ENCODE data around the gene UBE2O. TPM values are rescaled to one million over a fixed set of nuclear protein-coding genes. Genes with fewer than 3 reads are reported as not detected.

UBE2O gene
- total and polyA plus RNA-seq, 2 experiments from 2014 or later = 30.4 to 79.4 TPM

- no peak overlapping the region for H3K27ac Mint-ChIP-seq
- H3K27me3 ChIP-seq (ENCODE audit: insufficient read depth) = no peaks in the 10 kb centered on the region
- H2AFZ ChIP-seq = no peak overlapping the region
- H3K27ac ChIP-seq (ENCODE audit: low read depth) = no peak overlapping the region
- H3F3A ChIP-seq (replicated peaks; ENCODE audit: low read depth) = 0 out of 2 replicates have a peak, but pooled peaks cover 4% of the 10 kb centered on the region
- H3K36me3 Mint-ChIP-seq (ENCODE audit: low read depth) = no peaks in the 10 kb centered on the region
- H3K4me3 ChIP-seq = no peak overlapping the region
- H3K9me2 ChIP-seq (ENCODE audit: insufficient read depth) = no peaks in the 10 kb centered on the region
- no peaks in the 10 kb centered on the region for H3K9me3 Mint-ChIP-seq
- no peaks in the 10 kb centered on the region for H4K20me1 ChIP-seq (replicated peaks; ENCODE audit: insufficient read depth)
- no peak overlapping the region for H3K4me2 ChIP-seq
- peaks cover 14% of the 10 kb centered on the region for H3K4me1 ChIP-seq (ENCODE audit: insufficient read depth)
- ATAC-seq (no peak), DNase-seq (ENCODE audit: low spot score) (no peak)
- H3K79me2 ChIP-seq (replicated peaks; ENCODE audit: insufficient read depth) = no peaks in the 10 kb centered on the region
- no peak for TF ChIP-seq ZNF331 (CRISPR knock-in tag; IDR thresholded peaks at IDR 0.05; ENCODE audit: low read depth)
- TF ChIP-seq STAT1 (IDR thresholded peaks at IDR 0.05; ENCODE audit: unreplicated experiment) = no peak
- TF ChIP-seq, protein P1, sequence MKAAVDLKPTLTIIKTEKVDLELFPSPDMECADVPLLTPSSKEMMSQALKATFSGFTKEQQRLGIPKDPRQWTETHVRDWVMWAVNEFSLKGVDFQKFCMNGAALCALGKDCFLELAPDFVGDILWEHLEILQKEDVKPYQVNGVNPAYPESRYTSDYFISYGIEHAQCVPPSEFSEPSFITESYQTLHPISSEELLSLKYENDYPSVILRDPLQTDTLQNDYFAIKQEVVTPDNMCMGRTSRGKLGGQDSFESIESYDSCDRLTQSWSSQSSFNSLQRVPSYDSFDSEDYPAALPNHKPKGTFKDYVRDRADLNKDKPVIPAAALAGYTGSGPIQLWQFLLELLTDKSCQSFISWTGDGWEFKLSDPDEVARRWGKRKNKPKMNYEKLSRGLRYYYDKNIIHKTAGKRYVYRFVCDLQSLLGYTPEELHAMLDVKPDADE (IDR thresholded peaks at IDR 0.05) = no peak
- no peak for TF ChIP-seq CREB1 (CRISPR knock-in tag; IDR thresholded peaks at IDR 0.05; ENCODE audit: low read depth)
- TF ChIP-seq REST (IDR thresholded peaks at IDR 0.05; ENCODE audit: unreplicated experiment) = no peak
- no peak for TF ChIP-seq JUNB (IDR thresholded peaks at IDR 0.05; ENCODE audit: unreplicated experiment)
- TF ChIP-seq, protein P2, sequence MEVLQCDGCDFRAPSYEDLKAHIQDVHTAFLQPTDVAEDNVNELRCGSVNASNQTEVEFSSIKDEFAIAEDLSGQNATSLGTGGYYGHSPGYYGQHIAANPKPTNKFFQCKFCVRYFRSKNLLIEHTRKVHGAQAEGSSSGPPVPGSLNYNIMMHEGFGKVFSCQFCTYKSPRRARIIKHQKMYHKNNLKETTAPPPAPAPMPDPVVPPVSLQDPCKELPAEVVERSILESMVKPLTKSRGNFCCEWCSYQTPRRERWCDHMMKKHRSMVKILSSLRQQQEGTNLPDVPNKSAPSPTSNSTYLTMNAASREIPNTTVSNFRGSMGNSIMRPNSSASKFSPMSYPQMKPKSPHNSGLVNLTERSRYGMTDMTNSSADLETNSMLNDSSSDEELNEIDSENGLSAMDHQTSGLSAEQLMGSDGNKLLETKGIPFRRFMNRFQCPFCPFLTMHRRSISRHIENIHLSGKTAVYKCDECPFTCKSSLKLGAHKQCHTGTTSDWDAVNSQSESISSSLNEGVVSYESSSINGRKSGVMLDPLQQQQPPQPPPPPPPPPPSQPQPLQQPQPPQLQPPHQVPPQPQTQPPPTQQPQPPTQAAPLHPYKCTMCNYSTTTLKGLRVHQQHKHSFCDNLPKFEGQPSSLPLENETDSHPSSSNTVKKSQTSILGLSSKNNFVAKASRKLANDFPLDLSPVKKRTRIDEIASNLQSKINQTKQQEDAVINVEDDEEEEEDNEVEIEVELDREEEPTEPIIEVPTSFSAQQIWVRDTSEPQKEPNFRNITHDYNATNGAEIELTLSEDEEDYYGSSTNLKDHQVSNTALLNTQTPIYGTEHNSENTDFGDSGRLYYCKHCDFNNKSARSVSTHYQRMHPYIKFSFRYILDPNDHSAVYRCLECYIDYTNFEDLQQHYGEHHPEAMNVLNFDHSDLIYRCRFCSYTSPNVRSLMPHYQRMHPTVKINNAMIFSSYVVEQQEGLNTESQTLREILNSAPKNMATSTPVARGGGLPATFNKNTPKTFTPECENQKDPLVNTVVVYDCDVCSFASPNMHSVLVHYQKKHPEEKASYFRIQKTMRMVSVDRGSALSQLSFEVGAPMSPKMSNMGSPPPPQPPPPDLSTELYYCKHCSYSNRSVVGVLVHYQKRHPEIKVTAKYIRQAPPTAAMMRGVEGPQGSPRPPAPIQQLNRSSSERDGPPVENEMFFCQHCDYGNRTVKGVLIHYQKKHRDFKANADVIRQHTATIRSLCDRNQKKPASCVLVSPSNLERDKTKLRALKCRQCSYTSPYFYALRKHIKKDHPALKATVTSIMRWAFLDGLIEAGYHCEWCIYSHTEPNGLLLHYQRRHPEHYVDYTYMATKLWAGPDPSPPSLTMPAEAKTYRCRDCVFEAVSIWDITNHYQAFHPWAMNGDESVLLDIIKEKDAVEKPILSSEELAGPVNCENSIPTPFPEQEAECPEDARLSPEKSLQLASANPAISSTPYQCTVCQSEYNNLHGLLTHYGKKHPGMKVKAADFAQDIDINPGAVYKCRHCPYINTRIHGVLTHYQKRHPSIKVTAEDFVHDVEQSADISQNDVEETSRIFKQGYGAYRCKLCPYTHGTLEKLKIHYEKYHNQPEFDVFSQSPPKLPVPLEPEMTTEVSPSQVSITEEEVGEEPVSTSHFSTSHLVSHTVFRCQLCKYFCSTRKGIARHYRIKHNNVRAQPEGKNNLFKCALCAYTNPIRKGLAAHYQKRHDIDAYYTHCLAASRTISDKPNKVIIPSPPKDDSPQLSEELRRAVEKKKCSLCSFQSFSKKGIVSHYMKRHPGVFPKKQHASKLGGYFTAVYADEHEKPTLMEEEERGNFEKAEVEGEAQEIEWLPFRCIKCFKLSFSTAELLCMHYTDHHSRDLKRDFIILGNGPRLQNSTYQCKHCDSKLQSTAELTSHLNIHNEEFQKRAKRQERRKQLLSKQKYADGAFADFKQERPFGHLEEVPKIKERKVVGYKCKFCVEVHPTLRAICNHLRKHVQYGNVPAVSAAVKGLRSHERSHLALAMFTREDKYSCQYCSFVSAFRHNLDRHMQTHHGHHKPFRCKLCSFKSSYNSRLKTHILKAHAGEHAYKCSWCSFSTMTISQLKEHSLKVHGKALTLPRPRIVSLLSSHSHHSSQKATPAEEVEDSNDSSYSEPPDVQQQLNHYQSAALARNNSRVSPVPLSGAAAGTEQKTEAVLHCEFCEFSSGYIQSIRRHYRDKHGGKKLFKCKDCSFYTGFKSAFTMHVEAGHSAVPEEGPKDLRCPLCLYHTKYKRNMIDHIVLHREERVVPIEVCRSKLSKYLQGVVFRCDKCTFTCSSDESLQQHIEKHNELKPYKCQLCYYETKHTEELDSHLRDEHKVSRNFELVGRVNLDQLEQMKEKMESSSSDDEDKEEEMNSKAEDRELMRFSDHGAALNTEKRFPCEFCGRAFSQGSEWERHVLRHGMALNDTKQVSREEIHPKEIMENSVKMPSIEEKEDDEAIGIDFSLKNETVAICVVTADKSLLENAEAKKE (CRISPR knock-in tag; IDR thresholded peaks at IDR 0.05) = no peak
- TF ChIP-seq EZH2 (IDR thresholded peaks at IDR 0.05; ENCODE audit: low read depth, unreplicated experiment) = no peak
- no peak for TF ChIP-seq NANOG (IDR thresholded peaks at IDR 0.05; ENCODE audit: borderline replicate concordance)
- TF ChIP-seq POLR2AphosphoS5 (IDR thresholded peaks at IDR 0.05; ENCODE audit: low read depth) = no peak
- no peak for TF ChIP-seq EZH2phosphoT487 (IDR thresholded peaks at IDR 0.05; ENCODE audit: unreplicated experiment)
- no peak for TF ChIP-seq ZNF114 (CRISPR knock-in tag; IDR thresholded peaks at IDR 0.05)
- TF ChIP-seq, protein P3, sequence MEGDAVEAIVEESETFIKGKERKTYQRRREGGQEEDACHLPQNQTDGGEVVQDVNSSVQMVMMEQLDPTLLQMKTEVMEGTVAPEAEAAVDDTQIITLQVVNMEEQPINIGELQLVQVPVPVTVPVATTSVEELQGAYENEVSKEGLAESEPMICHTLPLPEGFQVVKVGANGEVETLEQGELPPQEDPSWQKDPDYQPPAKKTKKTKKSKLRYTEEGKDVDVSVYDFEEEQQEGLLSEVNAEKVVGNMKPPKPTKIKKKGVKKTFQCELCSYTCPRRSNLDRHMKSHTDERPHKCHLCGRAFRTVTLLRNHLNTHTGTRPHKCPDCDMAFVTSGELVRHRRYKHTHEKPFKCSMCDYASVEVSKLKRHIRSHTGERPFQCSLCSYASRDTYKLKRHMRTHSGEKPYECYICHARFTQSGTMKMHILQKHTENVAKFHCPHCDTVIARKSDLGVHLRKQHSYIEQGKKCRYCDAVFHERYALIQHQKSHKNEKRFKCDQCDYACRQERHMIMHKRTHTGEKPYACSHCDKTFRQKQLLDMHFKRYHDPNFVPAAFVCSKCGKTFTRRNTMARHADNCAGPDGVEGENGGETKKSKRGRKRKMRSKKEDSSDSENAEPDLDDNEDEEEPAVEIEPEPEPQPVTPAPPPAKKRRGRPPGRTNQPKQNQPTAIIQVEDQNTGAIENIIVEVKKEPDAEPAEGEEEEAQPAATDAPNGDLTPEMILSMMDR (conservative IDR thresholded peaks at IDR 0.05; ENCODE audit: low read depth in 2 of 2) = no peak
- peaks cover 10% of the 10 kb centered on the region for H3K27me3 Mint-ChIP-seq (ENCODE audit: insufficient read depth, low read depth, poor library complexity)
- peaks cover 21% of the 10 kb centered on the region for H3K4me1 Mint-ChIP-seq
- H3K36me3 ChIP-seq (ENCODE audit: insufficient read depth) = no peaks in the 10 kb centered on the region
- no peak overlapping the region for H3K4me3 Mint-ChIP-seq
These were observed 89.7 kb downstream of the UBE2O start for GRCh38 chr17:76363107-76363842.

All from GM23338 (cell line).